ENCODE measurements around the gene ZC2HC1B.

DNA sequence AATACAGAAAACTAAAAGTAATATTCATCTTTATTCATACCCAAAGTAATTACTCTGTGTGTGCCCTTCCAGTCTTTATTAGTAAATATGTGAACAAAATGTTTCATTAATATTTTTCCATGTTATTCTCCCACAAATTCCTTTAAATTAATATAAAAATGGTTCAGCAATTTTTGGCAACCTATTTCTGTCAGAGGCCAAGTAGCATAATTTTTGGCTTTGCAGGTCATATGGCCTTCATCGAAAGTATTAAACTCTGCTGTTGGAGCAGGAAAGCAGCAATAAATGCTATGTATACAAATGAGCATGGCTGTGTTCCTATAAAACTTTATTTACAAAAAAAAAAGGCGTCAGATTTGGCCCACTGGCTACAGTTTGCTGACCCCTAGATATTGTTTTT, 16.1 kb downstream of the ZC2HC1B start:
- TF ChIP-seq EZH2 (IDR thresholded peaks at IDR 0.05; ENCODE audit: low read length, missing control alignments) = no peak
- TF ChIP-seq, protein P1, sequence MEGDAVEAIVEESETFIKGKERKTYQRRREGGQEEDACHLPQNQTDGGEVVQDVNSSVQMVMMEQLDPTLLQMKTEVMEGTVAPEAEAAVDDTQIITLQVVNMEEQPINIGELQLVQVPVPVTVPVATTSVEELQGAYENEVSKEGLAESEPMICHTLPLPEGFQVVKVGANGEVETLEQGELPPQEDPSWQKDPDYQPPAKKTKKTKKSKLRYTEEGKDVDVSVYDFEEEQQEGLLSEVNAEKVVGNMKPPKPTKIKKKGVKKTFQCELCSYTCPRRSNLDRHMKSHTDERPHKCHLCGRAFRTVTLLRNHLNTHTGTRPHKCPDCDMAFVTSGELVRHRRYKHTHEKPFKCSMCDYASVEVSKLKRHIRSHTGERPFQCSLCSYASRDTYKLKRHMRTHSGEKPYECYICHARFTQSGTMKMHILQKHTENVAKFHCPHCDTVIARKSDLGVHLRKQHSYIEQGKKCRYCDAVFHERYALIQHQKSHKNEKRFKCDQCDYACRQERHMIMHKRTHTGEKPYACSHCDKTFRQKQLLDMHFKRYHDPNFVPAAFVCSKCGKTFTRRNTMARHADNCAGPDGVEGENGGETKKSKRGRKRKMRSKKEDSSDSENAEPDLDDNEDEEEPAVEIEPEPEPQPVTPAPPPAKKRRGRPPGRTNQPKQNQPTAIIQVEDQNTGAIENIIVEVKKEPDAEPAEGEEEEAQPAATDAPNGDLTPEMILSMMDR (conservative IDR thresholded peaks at IDR 0.05 in 1 of 2, IDR thresholded peaks at IDR 0.05 in 1 of 2; ENCODE audit: low read depth in 1 of 2, low read length in 2 of 2) = no peak
